HepG2 (cell line): ENCODE data around the gene PXDC1. TPM values are rescaled to one million over a fixed set of nuclear protein-coding genes. Genes with fewer than 3 reads are reported as not detected.

Source experiments
- CAMTA2 ChIP-seq: sonication (generic); formaldehyde crosslinking; IDR thresholded peaks from 2 replicates; pipeline ENCODE4 v1.4.0; 2020; ENCODE audit warnings: mild to moderate bottlenecking, missing genetic modification reagents, borderline replicate concordance
- CREM ChIP-seq, 2 experiments: sonication (generic) in 1 of 2; formaldehyde crosslinking in 1 of 2; IDR thresholded peaks; 2 replicates each; pipeline versions ENCODE4 v1.4.0 to v1.6.1; 2016 to 2020; ENCODE audit warnings: antibody characterized with exemption in 1 of 2, mild to moderate bottlenecking in 1 of 2, missing genetic modification reagents in 1 of 2
- ETV6 ChIP-seq: sonication (generic); formaldehyde crosslinking; conservative IDR thresholded peaks from 2 replicates; pipeline ENCODE4 v1.4.0; 2020; ENCODE audit warnings: missing genetic modification reagents
- MED13 ChIP-seq: sonication (generic); formaldehyde crosslinking; IDR thresholded peaks from 2 replicates; pipeline ENCODE4 v1.5.0; 2020; ENCODE audit warnings: missing genetic modification reagents
- RBFOX2 ChIP-seq: fragments of 200-400 bp; formaldehyde crosslinking; IDR thresholded peaks from 2 replicates; pipeline ENCODE4 v1.6.1; 2017; ENCODE audit warnings: low read depth, mild to moderate bottlenecking, low read length
- SAP130 ChIP-seq: IDR thresholded peaks from 2 replicates; pipeline ENCODE4 v1.6.1; 2016; ENCODE audit warnings: low read depth
- ZNF326 ChIP-seq: sonication (generic); formaldehyde crosslinking; IDR thresholded peaks from 2 replicates; pipeline ENCODE4 v1.4.0; 2020; ENCODE audit warnings: missing genetic modification reagents, borderline replicate concordance
- ZNF552 ChIP-seq: sonication (generic); formaldehyde crosslinking; IDR thresholded peaks from 2 replicates; pipeline ENCODE4 v1.9.0; 2022; ENCODE audit warnings: missing genetic modification reagents, mild to moderate bottlenecking, borderline replicate concordance
- polyA plus RNA-seq, 8 experiments: library from polyadenylated mRNA; depleted of rRNA in 3 of 8; stranded (reverse) in 7 of 8; unstranded in 1 of 8; fragments of >200 nt; fragmentation: Illumina TruSeq in 4 of 8; extraction: Trizol in 4 of 8; gene quantifications; 2 replicates each; pipeline versions ENCODE4 v1.2.1 to v1.2.3, GENCODE V29; 2011 to 2016; ENCODE audit warnings: low read depth in 4 of 8, missing spikeins in 1 of 8, mixed read lengths in 1 of 8; ENCODE audit not compliant: insufficient read depth in 1 of 8
- total RNA-seq, 5 experiments: library from RNA; depleted of rRNA; stranded (reverse); fragments of >200 nt; fragmentation: Illumina TruSeq; extraction: Trizol; gene quantifications; 2 replicates each; pipeline ENCODE4 v1.2.3, GENCODE V29; 2016; ENCODE audit warnings: low read depth in 1 of 5
- TF ChIP-seq, protein P1 (sequence below): sonication (generic); formaldehyde crosslinking; IDR thresholded peaks from 2 replicates; pipeline ENCODE4 v1.4.0; 2020; ENCODE audit warnings: mild to moderate bottlenecking, missing genetic modification reagents, borderline replicate concordance
- TF ChIP-seq, protein P2 (sequence below): sonication (generic); formaldehyde crosslinking; IDR thresholded peaks from 2 replicates; pipeline ENCODE4 v1.5.1; 2020; ENCODE audit warnings: mild to moderate bottlenecking, missing genetic modification reagents, moderate library complexity
- TF ChIP-seq, protein P3 (sequence below): IDR thresholded peaks from 2 replicates; pipeline ENCODE4 v1.6.1; 2016; ENCODE audit warnings: low read depth, borderline replicate concordance
- TF ChIP-seq, protein P4 (sequence below): sonication (generic); formaldehyde crosslinking; IDR thresholded peaks from 2 replicates; pipeline ENCODE4 v1.4.0; 2020; ENCODE audit warnings: missing genetic modification reagents
- TF ChIP-seq, protein P5 (sequence below): IDR thresholded peaks from 2 replicates; pipeline ENCODE4 v1.6.1; 2016

PXDC1 gene
- total and polyA plus RNA-seq, 2 of the 13 experiments (the other 11 are each of a cell fraction or from before 2014, with no cell fraction given): 32.4 to 34.7 TPM

DNA sequence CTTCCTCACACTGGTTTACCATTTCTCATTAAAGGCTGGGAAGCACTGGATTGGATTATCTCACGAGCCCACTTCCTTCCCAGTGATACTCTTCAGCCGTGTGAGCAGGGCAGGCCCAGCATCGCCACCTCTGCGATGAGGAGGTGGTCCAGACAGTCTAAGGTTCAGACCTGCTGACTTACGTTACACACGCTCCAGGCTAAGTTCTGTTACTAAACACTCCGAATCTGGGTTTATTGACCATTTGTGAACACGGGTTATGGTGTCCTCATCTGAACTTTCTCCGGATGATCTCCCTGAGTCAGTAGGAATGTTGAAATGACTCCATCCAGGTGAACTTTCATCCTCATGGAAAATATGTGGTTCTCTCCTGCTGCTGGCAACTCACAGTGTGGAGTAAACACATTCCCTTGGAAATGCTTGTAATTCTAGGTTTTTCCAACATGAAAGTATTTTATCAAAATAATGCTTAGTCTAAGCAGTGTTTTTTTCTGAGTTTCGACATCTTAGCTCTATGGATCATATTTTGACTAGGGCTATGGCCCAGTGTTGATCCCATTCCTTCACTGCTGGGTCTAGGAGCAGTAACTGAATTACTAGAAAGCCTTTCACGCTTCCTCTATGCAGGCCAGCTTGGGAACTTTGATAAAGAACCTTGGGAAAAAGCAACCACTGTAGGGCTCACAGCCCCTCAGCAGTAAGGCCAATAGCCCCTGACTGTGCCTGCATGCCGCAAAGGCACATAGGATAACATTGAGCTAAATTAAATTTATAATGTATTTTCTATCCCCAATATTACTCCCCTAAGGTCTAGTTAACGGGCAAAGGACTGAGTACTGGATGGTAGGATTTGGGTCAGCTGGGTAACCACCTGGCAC is 37.7 kb upstream of the PXDC1 start (continued):
- TF ChIP-seq, protein P1, sequence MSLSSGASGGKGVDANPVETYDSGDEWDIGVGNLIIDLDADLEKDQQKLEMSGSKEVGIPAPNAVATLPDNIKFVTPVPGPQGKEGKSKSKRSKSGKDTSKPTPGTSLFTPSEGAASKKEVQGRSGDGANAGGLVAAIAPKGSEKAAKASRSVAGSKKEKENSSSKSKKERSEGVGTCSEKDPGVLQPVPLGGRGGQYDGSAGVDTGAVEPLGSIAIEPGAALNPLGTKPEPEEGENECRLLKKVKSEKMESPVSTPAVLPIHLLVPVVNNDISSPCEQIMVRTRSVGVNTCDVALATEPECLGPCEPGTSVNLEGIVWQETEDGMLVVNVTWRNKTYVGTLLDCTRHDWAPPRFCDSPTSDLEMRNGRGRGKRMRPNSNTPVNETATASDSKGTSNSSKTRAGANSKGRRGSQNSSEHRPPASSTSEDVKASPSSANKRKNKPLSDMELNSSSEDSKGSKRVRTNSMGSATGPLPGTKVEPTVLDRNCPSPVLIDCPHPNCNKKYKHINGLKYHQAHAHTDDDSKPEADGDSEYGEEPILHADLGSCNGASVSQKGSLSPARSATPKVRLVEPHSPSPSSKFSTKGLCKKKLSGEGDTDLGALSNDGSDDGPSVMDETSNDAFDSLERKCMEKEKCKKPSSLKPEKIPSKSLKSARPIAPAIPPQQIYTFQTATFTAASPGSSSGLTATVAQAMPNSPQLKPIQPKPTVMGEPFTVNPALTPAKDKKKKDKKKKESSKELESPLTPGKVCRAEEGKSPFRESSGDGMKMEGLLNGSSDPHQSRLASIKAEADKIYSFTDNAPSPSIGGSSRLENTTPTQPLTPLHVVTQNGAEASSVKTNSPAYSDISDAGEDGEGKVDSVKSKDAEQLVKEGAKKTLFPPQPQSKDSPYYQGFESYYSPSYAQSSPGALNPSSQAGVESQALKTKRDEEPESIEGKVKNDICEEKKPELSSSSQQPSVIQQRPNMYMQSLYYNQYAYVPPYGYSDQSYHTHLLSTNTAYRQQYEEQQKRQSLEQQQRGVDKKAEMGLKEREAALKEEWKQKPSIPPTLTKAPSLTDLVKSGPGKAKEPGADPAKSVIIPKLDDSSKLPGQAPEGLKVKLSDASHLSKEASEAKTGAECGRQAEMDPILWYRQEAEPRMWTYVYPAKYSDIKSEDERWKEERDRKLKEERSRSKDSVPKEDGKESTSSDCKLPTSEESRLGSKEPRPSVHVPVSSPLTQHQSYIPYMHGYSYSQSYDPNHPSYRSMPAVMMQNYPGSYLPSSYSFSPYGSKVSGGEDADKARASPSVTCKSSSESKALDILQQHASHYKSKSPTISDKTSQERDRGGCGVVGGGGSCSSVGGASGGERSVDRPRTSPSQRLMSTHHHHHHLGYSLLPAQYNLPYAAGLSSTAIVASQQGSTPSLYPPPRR: peak; percentile 80; the same call in 1 of the 2 replicates
- no peak for TF ChIP-seq MED13 (CRISPR knock-in tag)
- no peak for TF ChIP-seq ZNF326 (CRISPR knock-in tag)
- TF ChIP-seq CREM (IDR thresholded peaks at IDR 0.05): peak; percentile 89
- TF ChIP-seq CREM (CRISPR knock-in tag; IDR thresholded peaks at IDR 0.05): no peak
- TF ChIP-seq RBFOX2: no peak
- TF ChIP-seq SAP130 (CRISPR knock-in tag): peak; percentile 91
- peak; percentile 42 for TF ChIP-seq ETV6 (CRISPR knock-in tag)
- TF ChIP-seq, protein P2, sequence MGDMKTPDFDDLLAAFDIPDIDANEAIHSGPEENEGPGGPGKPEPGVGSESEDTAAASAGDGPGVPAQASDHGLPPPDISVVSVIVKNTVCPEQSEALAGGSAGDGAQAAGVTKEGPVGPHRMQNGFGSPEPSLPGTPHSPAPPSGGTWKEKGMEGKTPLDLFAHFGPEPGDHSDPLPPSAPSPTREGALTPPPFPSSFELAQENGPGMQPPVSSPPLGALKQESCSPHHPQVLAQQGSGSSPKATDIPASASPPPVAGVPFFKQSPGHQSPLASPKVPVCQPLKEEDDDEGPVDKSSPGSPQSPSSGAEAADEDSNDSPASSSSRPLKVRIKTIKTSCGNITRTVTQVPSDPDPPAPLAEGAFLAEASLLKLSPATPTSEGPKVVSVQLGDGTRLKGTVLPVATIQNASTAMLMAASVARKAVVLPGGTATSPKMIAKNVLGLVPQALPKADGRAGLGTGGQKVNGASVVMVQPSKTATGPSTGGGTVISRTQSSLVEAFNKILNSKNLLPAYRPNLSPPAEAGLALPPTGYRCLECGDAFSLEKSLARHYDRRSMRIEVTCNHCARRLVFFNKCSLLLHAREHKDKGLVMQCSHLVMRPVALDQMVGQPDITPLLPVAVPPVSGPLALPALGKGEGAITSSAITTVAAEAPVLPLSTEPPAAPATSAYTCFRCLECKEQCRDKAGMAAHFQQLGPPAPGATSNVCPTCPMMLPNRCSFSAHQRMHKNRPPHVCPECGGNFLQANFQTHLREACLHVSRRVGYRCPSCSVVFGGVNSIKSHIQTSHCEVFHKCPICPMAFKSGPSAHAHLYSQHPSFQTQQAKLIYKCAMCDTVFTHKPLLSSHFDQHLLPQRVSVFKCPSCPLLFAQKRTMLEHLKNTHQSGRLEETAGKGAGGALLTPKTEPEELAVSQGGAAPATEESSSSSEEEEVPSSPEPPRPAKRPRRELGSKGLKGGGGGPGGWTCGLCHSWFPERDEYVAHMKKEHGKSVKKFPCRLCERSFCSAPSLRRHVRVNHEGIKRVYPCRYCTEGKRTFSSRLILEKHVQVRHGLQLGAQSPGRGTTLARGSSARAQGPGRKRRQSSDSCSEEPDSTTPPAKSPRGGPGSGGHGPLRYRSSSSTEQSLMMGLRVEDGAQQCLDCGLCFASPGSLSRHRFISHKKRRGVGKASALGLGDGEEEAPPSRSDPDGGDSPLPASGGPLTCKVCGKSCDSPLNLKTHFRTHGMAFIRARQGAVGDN (CRISPR knock-in tag): peak; percentile 8
- TF ChIP-seq, protein P3, sequence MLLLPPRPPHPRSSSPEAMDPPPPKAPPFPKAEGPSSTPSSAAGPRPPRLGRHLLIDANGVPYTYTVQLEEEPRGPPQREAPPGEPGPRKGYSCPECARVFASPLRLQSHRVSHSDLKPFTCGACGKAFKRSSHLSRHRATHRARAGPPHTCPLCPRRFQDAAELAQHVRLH: peak; percentile 50; the same call in 1 of the 2 replicates
- TF ChIP-seq, protein P4, sequence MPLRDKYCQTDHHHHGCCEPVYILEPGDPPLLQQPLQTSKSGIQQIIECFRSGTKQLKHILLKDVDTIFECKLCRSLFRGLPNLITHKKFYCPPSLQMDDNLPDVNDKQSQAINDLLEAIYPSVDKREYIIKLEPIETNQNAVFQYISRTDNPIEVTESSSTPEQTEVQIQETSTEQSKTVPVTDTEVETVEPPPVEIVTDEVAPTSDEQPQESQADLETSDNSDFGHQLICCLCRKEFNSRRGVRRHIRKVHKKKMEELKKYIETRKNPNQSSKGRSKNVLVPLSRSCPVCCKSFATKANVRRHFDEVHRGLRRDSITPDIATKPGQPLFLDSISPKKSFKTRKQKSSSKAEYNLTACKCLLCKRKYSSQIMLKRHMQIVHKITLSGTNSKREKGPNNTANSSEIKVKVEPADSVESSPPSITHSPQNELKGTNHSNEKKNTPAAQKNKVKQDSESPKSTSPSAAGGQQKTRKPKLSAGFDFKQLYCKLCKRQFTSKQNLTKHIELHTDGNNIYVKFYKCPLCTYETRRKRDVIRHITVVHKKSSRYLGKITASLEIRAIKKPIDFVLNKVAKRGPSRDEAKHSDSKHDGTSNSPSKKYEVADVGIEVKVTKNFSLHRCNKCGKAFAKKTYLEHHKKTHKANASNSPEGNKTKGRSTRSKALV: peak; percentile 38; the same call in 1 of the 2 replicates
- TF ChIP-seq, protein P5, sequence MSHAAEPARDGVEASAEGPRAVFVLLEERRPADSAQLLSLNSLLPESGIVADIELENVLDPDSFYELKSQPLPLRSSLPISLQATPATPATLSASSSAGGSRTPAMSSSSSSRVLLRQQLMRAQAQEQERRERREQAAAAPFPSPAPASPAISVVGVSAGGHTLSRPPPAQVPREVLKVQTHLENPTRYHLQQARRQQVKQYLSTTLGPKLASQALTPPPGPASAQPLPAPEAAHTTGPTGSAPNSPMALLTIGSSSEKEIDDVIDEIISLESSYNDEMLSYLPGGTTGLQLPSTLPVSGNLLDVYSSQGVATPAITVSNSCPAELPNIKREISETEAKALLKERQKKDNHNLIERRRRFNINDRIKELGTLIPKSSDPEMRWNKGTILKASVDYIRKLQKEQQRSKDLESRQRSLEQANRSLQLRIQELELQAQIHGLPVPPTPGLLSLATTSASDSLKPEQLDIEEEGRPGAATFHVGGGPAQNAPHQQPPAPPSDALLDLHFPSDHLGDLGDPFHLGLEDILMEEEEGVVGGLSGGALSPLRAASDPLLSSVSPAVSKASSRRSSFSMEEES (CRISPR knock-in tag): peak; percentile 99
- TF ChIP-seq ZNF552 (CRISPR knock-in tag): 0 out of 2 replicates have a peak, but pooled peaks have one; percentile 70
- TF ChIP-seq CAMTA2: no peak
